Measurements from ENCODE around the gene BOLA1.

Gene BOLA1

DNA sequence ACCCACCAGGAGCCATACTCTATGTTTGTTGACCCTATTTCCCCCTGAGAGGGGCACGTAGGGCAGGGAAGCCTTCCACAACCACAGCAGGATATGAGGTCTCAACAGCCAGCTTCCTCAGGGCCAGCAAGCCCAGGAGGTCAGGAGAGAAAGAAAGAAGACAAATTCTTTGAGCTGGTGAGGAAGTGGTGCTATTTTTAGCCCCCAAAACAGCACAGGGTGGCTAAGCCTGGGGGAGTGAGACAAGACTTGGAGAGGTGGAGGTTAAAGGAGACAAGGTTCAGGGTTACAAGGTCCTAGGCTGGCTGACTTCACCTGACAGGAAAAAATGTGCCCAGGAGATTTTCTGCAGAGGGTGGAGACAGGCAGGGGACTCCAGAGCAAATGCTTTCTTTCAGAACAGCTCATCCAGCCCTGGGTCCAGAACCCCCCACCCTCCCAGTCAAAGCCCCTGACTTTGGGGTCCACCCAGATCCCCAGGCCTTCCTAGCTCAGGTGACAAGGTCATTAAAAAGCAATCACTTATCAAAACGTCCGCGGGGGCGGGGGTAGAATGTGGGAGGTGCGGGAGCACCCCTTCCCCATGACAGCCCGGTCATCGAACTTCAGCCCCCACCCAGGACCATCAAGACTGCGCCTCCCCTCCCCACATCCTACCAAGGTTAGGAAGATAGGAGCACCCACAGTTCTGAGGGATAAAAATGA lies 17.0 kb downstream of the BOLA1 start:
- ATAC-seq (ENCODE audit: insufficient read depth, low read depth): peak; percentile 10; the same call in 1 of the 3 replicates
- H3K4me2 ChIP-seq (ENCODE audit: insufficient read depth, low read length): peak overlapping the region; percentile 74
- TF ChIP-seq EZH2 (IDR thresholded peaks at IDR 0.05; ENCODE audit: borderline replicate concordance, low read depth, low read length, severe bottlenecking): no peak
- TF ChIP-seq, protein P1, sequence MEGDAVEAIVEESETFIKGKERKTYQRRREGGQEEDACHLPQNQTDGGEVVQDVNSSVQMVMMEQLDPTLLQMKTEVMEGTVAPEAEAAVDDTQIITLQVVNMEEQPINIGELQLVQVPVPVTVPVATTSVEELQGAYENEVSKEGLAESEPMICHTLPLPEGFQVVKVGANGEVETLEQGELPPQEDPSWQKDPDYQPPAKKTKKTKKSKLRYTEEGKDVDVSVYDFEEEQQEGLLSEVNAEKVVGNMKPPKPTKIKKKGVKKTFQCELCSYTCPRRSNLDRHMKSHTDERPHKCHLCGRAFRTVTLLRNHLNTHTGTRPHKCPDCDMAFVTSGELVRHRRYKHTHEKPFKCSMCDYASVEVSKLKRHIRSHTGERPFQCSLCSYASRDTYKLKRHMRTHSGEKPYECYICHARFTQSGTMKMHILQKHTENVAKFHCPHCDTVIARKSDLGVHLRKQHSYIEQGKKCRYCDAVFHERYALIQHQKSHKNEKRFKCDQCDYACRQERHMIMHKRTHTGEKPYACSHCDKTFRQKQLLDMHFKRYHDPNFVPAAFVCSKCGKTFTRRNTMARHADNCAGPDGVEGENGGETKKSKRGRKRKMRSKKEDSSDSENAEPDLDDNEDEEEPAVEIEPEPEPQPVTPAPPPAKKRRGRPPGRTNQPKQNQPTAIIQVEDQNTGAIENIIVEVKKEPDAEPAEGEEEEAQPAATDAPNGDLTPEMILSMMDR (IDR thresholded peaks at IDR 0.05; ENCODE audit: borderline replicate concordance, extremely low read depth, low read length, poor library complexity, severe bottlenecking): no peak

DNA sequence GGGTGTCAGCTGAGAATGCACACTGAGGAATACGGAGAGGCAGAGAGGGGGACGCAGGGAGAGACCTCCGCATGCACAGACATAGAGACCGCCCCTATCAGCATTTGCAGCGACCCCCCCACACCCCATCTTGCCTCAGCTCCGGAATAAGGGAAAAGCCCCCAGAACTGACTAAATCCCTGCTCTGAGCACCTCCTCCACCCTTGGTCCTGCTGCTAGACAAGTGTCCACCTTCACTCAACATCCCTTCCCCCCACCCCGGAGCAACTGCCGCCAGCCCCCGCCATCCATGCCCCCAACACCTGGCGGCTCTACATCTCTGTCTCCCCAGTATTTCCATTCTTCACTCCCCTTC lies 17.5 kb downstream of the BOLA1 start:
- Histone ChIP-seq H3K27me3 (ENCODE audit: insufficient read depth, low read length, poor library complexity) (no peaks in the 10 kb centered on the region), H3K9me3 (ENCODE audit: insufficient read depth, low read length, severe bottlenecking) (no peaks in the 10 kb centered on the region), H3K79me2 (ENCODE audit: insufficient read depth, low read length) (peaks cover 34% of the 10 kb centered on the region), H2AFZ (ENCODE audit: low read depth, low read length) (peak overlapping the region; percentile 85; the same call in 1 of the 2 replicates), H3K4me2 (ENCODE audit: insufficient read depth, low read length) (peak overlapping the region; percentile 74), H3K4me1 (ENCODE audit: insufficient read depth, low read length) (peaks cover 39% of the 10 kb centered on the region), H3K9ac (ENCODE audit: low read depth, low read length) (peak overlapping the region; percentile 79), H3K4me3 (ENCODE audit: low read depth in 1 of 2, low read length in 2 of 2) (peak overlapping the region; percentile 67 to 82; a peak in 3 of 4 replicates), H4K20me1 (ENCODE audit: insufficient read depth, low read length) (no peaks in the 10 kb centered on the region), H3K36me3 (ENCODE audit: insufficient read depth, low read length) (peaks cover 24% of the 10 kb centered on the region), H3K27ac (ENCODE audit: low read length) (peak overlapping the region; percentile 82)
- DNase-seq (no peak), ATAC-seq (ENCODE audit: insufficient read depth, low read depth) (no peak)
- TF ChIP-seq, protein P1 (IDR thresholded peaks at IDR 0.05; ENCODE audit: borderline replicate concordance, extremely low read depth, low read length, poor library complexity, severe bottlenecking): no peak
- no peak for TF ChIP-seq EZH2 (IDR thresholded peaks at IDR 0.05; ENCODE audit: borderline replicate concordance, low read depth, low read length, severe bottlenecking)

More for the DNA sequence above, 17.0 kb downstream of the BOLA1 start:
- H3K9me3 ChIP-seq (ENCODE audit: insufficient read depth, low read length, severe bottlenecking): no peaks in the 10 kb centered on the region
- H2AFZ ChIP-seq (ENCODE audit: low read depth, low read length): peak overlapping the region; percentile 85; the same call in 1 of the 2 replicates
- H3K9ac ChIP-seq (ENCODE audit: low read depth, low read length): peak overlapping the region; percentile 79
- H3K79me2 ChIP-seq (ENCODE audit: insufficient read depth, low read length): peaks cover 34% of the 10 kb centered on the region
- DNase-seq: peak; percentile 29
- H3K36me3 ChIP-seq (ENCODE audit: insufficient read depth, low read length): peaks cover 27% of the 10 kb centered on the region
- H4K20me1 ChIP-seq (ENCODE audit: insufficient read depth, low read length): no peaks in the 10 kb centered on the region
- peak overlapping the region; percentile 67 to 82; a peak in 3 of 4 replicates for H3K4me3 ChIP-seq (ENCODE audit: low read depth in 1 of 2, low read length in 2 of 2)
- no peaks in the 10 kb centered on the region for H3K27me3 ChIP-seq (ENCODE audit: insufficient read depth, low read length, poor library complexity)
- peak overlapping the region; percentile 82 for H3K27ac ChIP-seq (ENCODE audit: low read length)
- H3K4me1 ChIP-seq (ENCODE audit: insufficient read depth, low read length): peaks cover 39% of the 10 kb centered on the region

DNA sequence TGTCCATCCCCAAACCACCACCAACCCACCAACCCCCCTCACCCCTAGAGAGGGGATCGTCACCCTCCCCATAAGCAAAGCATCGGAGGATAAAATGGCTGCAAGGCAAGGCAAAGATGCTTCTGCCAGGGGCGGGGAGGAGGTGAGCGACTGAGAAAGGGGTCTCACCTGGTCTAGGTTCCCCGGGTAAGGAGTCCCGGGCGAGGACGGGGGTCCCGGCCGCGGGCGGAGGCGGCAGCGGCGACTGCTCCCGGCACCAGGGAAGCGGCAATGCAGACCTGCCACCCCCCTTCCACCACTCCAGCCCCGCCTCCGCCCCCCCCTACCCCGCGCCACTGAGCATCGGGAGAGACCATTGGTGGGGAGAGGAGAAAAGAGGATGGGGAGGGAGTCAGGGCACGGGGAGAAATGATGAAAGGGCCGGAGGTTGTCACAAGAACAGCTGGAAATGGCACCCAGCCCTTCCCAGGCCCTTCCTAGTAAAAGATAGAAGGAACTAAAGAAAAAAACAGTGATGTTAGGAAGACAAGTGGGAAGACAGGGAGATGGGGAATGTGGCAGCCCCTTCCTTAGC lies 18.3 kb downstream of the BOLA1 start, which contains the start of gene SV2A:
SV2A (minus strand) TSS at position 274 of the 574 bp plus-strand sequence. CDS start 4,004 bp downstream, outside the sequence.
- peak within 1 kb of the TSS; percentile 74 for H3K4me2 ChIP-seq (ENCODE audit: insufficient read depth, low read length)
- H3K36me3 ChIP-seq (ENCODE audit: insufficient read depth, low read length): peaks cover 26% of the 10 kb centered on the region
- peak within 1 kb of the TSS; percentile 82 for H3K27ac ChIP-seq (ENCODE audit: low read length)
- H3K27me3 ChIP-seq (ENCODE audit: insufficient read depth, low read length, poor library complexity): no peaks in the 10 kb centered on the region
- peak; percentile 84 for DNase-seq
- H3K4me3 ChIP-seq (ENCODE audit: low read depth in 1 of 2, low read length in 2 of 2): peak within 1 kb of the TSS; percentile 67 to 82
- H3K9ac ChIP-seq (ENCODE audit: low read depth, low read length): peak within 1 kb of the TSS; percentile 79
- peak; percentile 93 for ATAC-seq (ENCODE audit: insufficient read depth, low read depth)
- peaks cover 39% of the 10 kb centered on the region for H3K4me1 ChIP-seq (ENCODE audit: insufficient read depth, low read length)
- H3K9me3 ChIP-seq (ENCODE audit: insufficient read depth, low read length, severe bottlenecking): no peaks in the 10 kb centered on the region
- no peak for TF ChIP-seq EZH2 (IDR thresholded peaks at IDR 0.05; ENCODE audit: borderline replicate concordance, low read depth, low read length, severe bottlenecking)
- TF ChIP-seq, protein P1 (IDR thresholded peaks at IDR 0.05; ENCODE audit: borderline replicate concordance, extremely low read depth, low read length, poor library complexity, severe bottlenecking): no peak
- H3K79me2 ChIP-seq (ENCODE audit: insufficient read depth, low read length): peaks cover 34% of the 10 kb centered on the region
- peak within 1 kb of the TSS; percentile 85 for H2AFZ ChIP-seq (ENCODE audit: low read depth, low read length)
- H4K20me1 ChIP-seq (ENCODE audit: insufficient read depth, low read length): no peaks in the 10 kb centered on the region
